Measurements from ENCODE around the gene ZNF212.

DNA sequence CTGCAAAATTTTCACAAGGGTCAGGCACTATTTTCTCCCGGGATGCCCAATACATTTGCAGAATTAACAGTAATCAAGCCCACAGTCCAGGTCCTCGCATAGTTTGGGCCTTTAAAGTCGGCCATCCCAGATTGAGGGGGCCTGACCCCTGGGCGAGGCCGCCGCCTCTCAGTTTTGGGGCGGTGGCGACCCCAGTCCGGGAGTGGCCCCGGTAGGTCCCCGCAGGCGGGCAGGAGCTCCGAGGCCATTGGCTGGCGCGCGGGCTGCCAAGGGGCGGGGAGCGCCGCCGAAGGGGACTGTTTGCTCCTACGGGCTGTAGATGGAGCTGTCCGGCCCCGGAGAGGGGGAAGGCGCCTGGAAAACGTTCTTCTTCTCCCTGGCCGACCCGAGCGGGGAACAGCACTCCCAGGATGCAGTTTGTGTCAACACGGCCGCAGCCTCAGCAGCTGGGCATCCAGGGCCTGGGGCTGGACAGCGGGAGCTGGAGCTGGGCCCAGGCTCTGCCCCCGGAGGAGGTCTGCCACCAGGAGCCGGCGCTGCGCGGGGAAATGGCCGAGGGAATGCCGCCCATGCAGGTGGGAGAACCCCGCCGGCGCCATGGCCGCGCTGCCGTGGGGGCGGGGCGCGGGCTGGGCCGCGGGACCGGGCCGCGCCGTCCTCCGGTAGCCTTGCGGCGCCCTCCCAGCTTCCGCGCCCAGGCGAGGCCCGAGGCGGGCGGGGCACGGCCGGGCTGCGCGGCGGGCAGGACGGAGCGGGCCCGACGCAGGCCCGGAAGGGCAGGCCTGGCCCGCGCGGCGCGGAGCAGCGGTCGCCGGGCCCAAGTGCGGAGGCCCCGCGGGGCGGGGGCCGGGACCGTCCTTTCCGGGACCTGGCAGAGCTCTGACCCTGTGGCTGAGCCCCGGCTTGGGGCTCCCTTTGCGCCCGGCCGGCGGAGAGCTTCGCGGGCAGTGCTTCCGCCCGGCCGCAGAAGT lies 44.0 kb upstream of the ZNF212 start, which contains the start of gene ZNF282:
- TF ChIP-seq, protein P1, sequence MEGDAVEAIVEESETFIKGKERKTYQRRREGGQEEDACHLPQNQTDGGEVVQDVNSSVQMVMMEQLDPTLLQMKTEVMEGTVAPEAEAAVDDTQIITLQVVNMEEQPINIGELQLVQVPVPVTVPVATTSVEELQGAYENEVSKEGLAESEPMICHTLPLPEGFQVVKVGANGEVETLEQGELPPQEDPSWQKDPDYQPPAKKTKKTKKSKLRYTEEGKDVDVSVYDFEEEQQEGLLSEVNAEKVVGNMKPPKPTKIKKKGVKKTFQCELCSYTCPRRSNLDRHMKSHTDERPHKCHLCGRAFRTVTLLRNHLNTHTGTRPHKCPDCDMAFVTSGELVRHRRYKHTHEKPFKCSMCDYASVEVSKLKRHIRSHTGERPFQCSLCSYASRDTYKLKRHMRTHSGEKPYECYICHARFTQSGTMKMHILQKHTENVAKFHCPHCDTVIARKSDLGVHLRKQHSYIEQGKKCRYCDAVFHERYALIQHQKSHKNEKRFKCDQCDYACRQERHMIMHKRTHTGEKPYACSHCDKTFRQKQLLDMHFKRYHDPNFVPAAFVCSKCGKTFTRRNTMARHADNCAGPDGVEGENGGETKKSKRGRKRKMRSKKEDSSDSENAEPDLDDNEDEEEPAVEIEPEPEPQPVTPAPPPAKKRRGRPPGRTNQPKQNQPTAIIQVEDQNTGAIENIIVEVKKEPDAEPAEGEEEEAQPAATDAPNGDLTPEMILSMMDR (IDR thresholded peaks at IDR 0.05; ENCODE audit: low read depth, low read length, poor library complexity, severe bottlenecking): peak; percentile 81
- no peak for TF ChIP-seq EZH2phosphoT487 (IDR thresholded peaks at IDR 0.05; ENCODE audit: borderline replicate concordance, low read length)

Measured in DOHH2 (cell line).